A673 (cell line): Measurements from ENCODE around the gene KRTAP25-1. TPM values are rescaled to one million over a fixed set of nuclear protein-coding genes. Genes with fewer than 3 reads are reported as not detected.

ENCODE experiments used
- BruUV-seq: library from RNA; stranded (reverse); fragments of 400-500 nt; replicated peaks from 2 replicates; lab custom pipeline; 2021; lab: Mats Ljungman, UMichigan
- CTCF ChIA-PET: fragments of 300-600 bp; sonication (Branson Sonifier 250); formaldehyde crosslinking; loops from one replicate; lab custom pipeline; 2022; ENCODE audit warnings: antibody characterized with exemption; lab: Charles Lee
- POLR2A ChIA-PET: fragments of 300-600 bp; sonication (Branson Sonifier 250); formaldehyde crosslinking; loops from one replicate; lab custom pipeline; 2022; ENCODE audit warnings: antibody characterized with exemption; ENCODE audit not compliant: low non-redundant PET; lab: Charles Lee
- DNase-seq: peaks from one replicate; pipeline ENCODE4 v3.0.0-alpha.2; 2015; ENCODE audit warnings: low spot score
- H3K27ac ChIP-seq: fragments of 200-600 bp; sonication (generic); 2 replicates; pipeline ENCODE4 v1.5.1; 2016; ENCODE audit warnings: mixed run types, low read depth, mild to moderate bottlenecking, mixed read lengths, antibody characterized with exemption, low read length; ENCODE audit not compliant: poor library complexity, severe bottlenecking
- H3K27me3 ChIP-seq: fragments of 200-600 bp; sonication (generic); replicated peaks from 2 replicates; pipeline ENCODE4 v1.6.1; 2017; ENCODE audit warnings: mixed run types, low read depth, mild to moderate bottlenecking, mixed read lengths, antibody characterized with exemption, low read length; ENCODE audit not compliant: insufficient read depth, poor library complexity
- H3K36me3 ChIP-seq: fragments of 200-600 bp; sonication (generic); 2 replicates; pipeline ENCODE4 v1.6.1; 2016; ENCODE audit warnings: mixed run types, mild to moderate bottlenecking, mixed read lengths, antibody characterized with exemption, low read length; ENCODE audit not compliant: insufficient read depth, poor library complexity, severe bottlenecking
- H3K4me1 ChIP-seq: fragments of 200-600 bp; sonication (generic); 2 replicates; pipeline ENCODE4 v1.6.1; 2017; ENCODE audit warnings: mixed run types, mild to moderate bottlenecking, mixed read lengths, antibody characterized with exemption, low read length; ENCODE audit not compliant: insufficient read depth, poor library complexity, severe bottlenecking
- H3K4me3 ChIP-seq: fragments of 200-600 bp; sonication (generic); 2 replicates; pipeline ENCODE4 v1.5.1; 2016; ENCODE audit warnings: low read depth, mixed run types, mild to moderate bottlenecking, mixed read lengths, low read length; ENCODE audit not compliant: poor library complexity, severe bottlenecking
- H3K9me3 ChIP-seq: fragments of 200-600 bp; sonication (generic); 2 replicates; pipeline ENCODE4 v1.6.1; 2016; ENCODE audit warnings: mixed run types, low read depth, mild to moderate bottlenecking, mixed read lengths, antibody characterized with exemption, low read length; ENCODE audit not compliant: poor library complexity, severe bottlenecking
- CTCF ChIP-seq: fragments of 300-800, 200-600 bp; sonication (generic); conservative IDR thresholded peaks from 2 replicates; pipeline ENCODE4 v1.5.1; 2017; ENCODE audit warnings: low read depth, mild to moderate bottlenecking, antibody characterized with exemption, low read length, moderate library complexity, mixed read lengths
- EZH2 ChIP-seq: fragments of 200-600 bp; sonication (generic); IDR thresholded peaks from 2 replicates; pipeline ENCODE4 v1.6.1; 2017; ENCODE audit warnings: borderline replicate concordance, low read depth, mild to moderate bottlenecking, mixed read lengths, antibody characterized with exemption, low read length; ENCODE audit not compliant: poor library complexity, severe bottlenecking
- intact Hi-C: fragments of 100-400 bp; cut with micrococcal nuclease; formaldehyde crosslinking; loops from one replicate; pipeline ENCODE4 v1.10.0; 2022; ENCODE audit not compliant: unreplicated experiment
- total RNA-seq: library from RNA; stranded (reverse); gene quantifications from 2 replicates; pipeline ENCODE4 v1.2.3, GENCODE V29; 2021

KRTAP25-1 gene
- total RNA-seq, 1 experiment from 2014 or later = not detected

- Histone ChIP-seq H3K9me3 (no peaks in the 10 kb centered on the region), H3K4me3 (no peak overlapping the region), H3K36me3 (no peaks in the 10 kb centered on the region), H3K27me3 (peaks cover 4% of the 10 kb centered on the region), H3K27ac (no peak overlapping the region), H3K4me1 (no peaks in the 10 kb centered on the region)
- BruUV-seq = no TSS peak
- POLR2A ChIA-PET = no interaction called here
- intact Hi-C loops = no loop called here
- CTCF ChIA-PET = no interaction called here
- TF ChIP-seq CTCF (no peak), EZH2 (no peak)
- DNase-seq = no peak
Observed at GRCh38 chr21:30249936-30250335, 39.4 kb downstream of the KRTAP25-1 start.

- POLR2A ChIA-PET = no interaction called here
- CTCF ChIA-PET = no interaction called here
- no peak for TF ChIP-seq CTCF
- TF ChIP-seq EZH2 = no peak
- H3K9me3 ChIP-seq = no peaks in the 10 kb centered on the region
- intact Hi-C loops = no loop called here
- H3K36me3 ChIP-seq = no peaks in the 10 kb centered on the region
- no peak overlapping the region for H3K4me3 ChIP-seq
- BruUV-seq = no TSS peak
- no peak overlapping the region for H3K27ac ChIP-seq
- peaks cover 4% of the 10 kb centered on the region for H3K27me3 ChIP-seq
- DNase-seq = no peak
- H3K4me1 ChIP-seq = no peaks in the 10 kb centered on the region
Observed at GRCh38 chr21:30248844-30249243, 40.5 kb downstream of the KRTAP25-1 start.

GRCh38 chr21:30245061-30245460, 44.3 kb downstream of the KRTAP25-1 start:
- BruUV-seq = no TSS peak
- H3K27me3 ChIP-seq = peaks cover 2% of the 10 kb centered on the region
- POLR2A ChIA-PET = no interaction called here
- DNase-seq = no peak
- no peaks in the 10 kb centered on the region for H3K9me3 ChIP-seq
- H3K4me3 ChIP-seq = no peak overlapping the region
- H3K36me3 ChIP-seq = no peaks in the 10 kb centered on the region
- intact Hi-C loops = no loop called here
- CTCF ChIA-PET = no interaction called here
- H3K27ac ChIP-seq = no peak overlapping the region
- TF ChIP-seq EZH2 (no peak), CTCF (no peak)
- no peaks in the 10 kb centered on the region for H3K4me1 ChIP-seq
